Measurements from ENCODE around the gene SPATA33. TPM values are rescaled to one million over a fixed set of nuclear protein-coding genes. Genes with fewer than 3 reads are reported as not detected.

Gene SPATA33
- total RNA-seq, 4 donors from 2014 or later: 6.0 to 8.9 (median 7.5) TPM

GRCh38 chr16:89700649-89701424, 43.2 kb downstream of the SPATA33 start:
- Histone ChIP-seq H3K9me3 (no peaks in the 10 kb centered on the region), H3K4me1 (peaks cover 11 to 20% of the 10 kb centered on the region in 2 donors), H3K36me3 (no peaks in the 10 kb centered on the region), H3K27me3 (no peaks in the 10 kb centered on the region), H3K27ac (peak overlapping the region; percentile 70 to 94 (median 75)), H3K4me3 (replicated peaks in 1 of 3) (peak overlapping the region; percentile 51 to 78 (median 66))
- WGBS, 2 donors: 5% methylated on average over 3 to 15 of the region's 78 CpGs
- peak in 2 of 6 experiments; percentile 7 to 20 for TF ChIP-seq CTCF (IDR thresholded peaks at IDR 0.05)
- TF ChIP-seq POLR2A (IDR thresholded peaks at IDR 0.05): no peak
- intact Hi-C loops (cut with DNase I): loop anchor here (10.0 kb wide), 1 partner anchor 164 kb away; no protein-coding TSS in a partner anchor
- peak; percentile 75 for DNase-seq

- Histone ChIP-seq H3K9me3 (no peaks in the 10 kb centered on the region), H3K36me3 (no peaks in the 10 kb centered on the region), H3K27ac (peak within 1 kb of the TSS; percentile 70 to 94 (median 75)), H3K27me3 (no peaks in the 10 kb centered on the region), H3K4me1 (peaks cover 11 to 20% of the 10 kb centered on the region in 2 donors), H3K4me3 (replicated peaks in 1 of 3) (peak within 1 kb of the TSS; percentile 51 to 78 (median 66))
- intact Hi-C loops (cut with DNase I): loop anchor here (10.0 kb wide), 1 partner anchor 163 kb away; no protein-coding TSS in a partner anchor
- DNase-seq: peak; percentile 98
- TF ChIP-seq CTCF (IDR thresholded peaks at IDR 0.05) (no peak), POLR2A (IDR thresholded peaks at IDR 0.05) (peak; percentile 52 to 93)
- 0 to 2% methylated on average over 6 to 8 of the region's 97 CpGs for WGBS, 2 donors
These were observed 44.1 kb downstream of the SPATA33 start, which contains the start of gene SPATA2L for GRCh38 chr16:89701425-89702406. Gene SPATA2L (minus strand): TSS chr16:89701705. CDS start chr16:89701232, 473 bp downstream.

- DNase-seq: no peak
- no peak overlapping the region for H3K4me3 ChIP-seq (replicated peaks in 1 of 3)
- no peaks in the 10 kb centered on the region for H3K9me3 ChIP-seq
- intact Hi-C loops (cut with DNase I): loop anchor here (10.0 kb wide), 1 partner anchor 161 kb away; no protein-coding TSS in a partner anchor
- TF ChIP-seq POLR2A (IDR thresholded peaks at IDR 0.05) (no peak), CTCF (IDR thresholded peaks at IDR 0.05) (no peak)
- 83 to 89% methylated on average over 13 of the region's 13 CpGs for WGBS, 2 donors
- no peaks in the 10 kb centered on the region for H3K27me3 ChIP-seq
- H3K36me3 ChIP-seq: no peaks in the 10 kb centered on the region
- H3K4me1 ChIP-seq: peaks cover 11 to 20% of the 10 kb centered on the region in 2 donors
- no peak overlapping the region for H3K27ac ChIP-seq
These were observed 46.6 kb downstream of the SPATA33 start for GRCh38 chr16:89704281-89704680.

GRCh38 chr16:89705006-89705405, 47.4 kb downstream of the SPATA33 start:
- Histone ChIP-seq H3K4me3 (replicated peaks in 1 of 3) (no peak overlapping the region), H3K36me3 (no peaks in the 10 kb centered on the region), H3K9me3 (no peaks in the 10 kb centered on the region), H3K4me1 (peaks cover 7 to 14% of the 10 kb centered on the region in 2 donors), H3K27me3 (no peaks in the 10 kb centered on the region), H3K27ac (no peak overlapping the region)
- no peak for DNase-seq
- TF ChIP-seq CTCF (IDR thresholded peaks at IDR 0.05): no peak
- TF ChIP-seq POLR2A (IDR thresholded peaks at IDR 0.05): no peak
- 72 to 73% methylated on average over 15 of the region's 15 CpGs for WGBS, 2 donors
- intact Hi-C loops (cut with DNase I): loop anchor here (5.0 to 10.0 kb wide), 2 partner anchors 87 to 160 kb away; no protein-coding TSS in a partner anchor
